Mesenchymal stem cell (in vitro differentiated cells and primary cell): ENCODE results near the gene HDAC4.

Experiments used
- DNase-seq: peaks from one replicate; pipeline ENCODE4 v3.0.0-alpha.2; 2013
- H2AFZ ChIP-seq: one replicate; pipeline ENCODE4 v1.6.1; 2013; ENCODE audit warnings: low read depth, mild to moderate bottlenecking, control low read depth, inconsistent platforms, low read length, moderate library complexity
- H2AK5ac ChIP-seq: 2 replicates; pipeline ENCODE4 v1.6.1; 2013; ENCODE audit warnings: low read length, moderate library complexity, mild to moderate bottlenecking, inconsistent platforms; ENCODE audit not compliant: severe bottlenecking
- H2BK120ac ChIP-seq: one replicate; pipeline ENCODE4 v1.6.1; 2013; ENCODE audit warnings: low read depth, mild to moderate bottlenecking, inconsistent platforms, low read length, moderate library complexity
- H2BK12ac ChIP-seq, 2 experiments: one replicate each; pipeline ENCODE4 v1.6.1; 2013; ENCODE audit warnings: inconsistent platforms in 2 of 2, low read length in 2 of 2, mild to moderate bottlenecking in 2 of 2, moderate library complexity in 2 of 2, control low read depth in 1 of 2
- H2BK15ac ChIP-seq: one replicate; pipeline ENCODE4 v1.6.1; 2013; ENCODE audit warnings: mild to moderate bottlenecking, low read depth, inconsistent platforms; ENCODE audit not compliant: poor library complexity, severe bottlenecking
- H2BK5ac ChIP-seq: 2 replicates; pipeline ENCODE4 v1.6.1; 2013; ENCODE audit warnings: low read depth, mild to moderate bottlenecking, low read length, control low read depth, inconsistent platforms; ENCODE audit not compliant: poor library complexity, severe bottlenecking
- H3K14ac ChIP-seq, 2 experiments: one replicate each; pipeline ENCODE4 v1.6.1; 2013; ENCODE audit warnings: inconsistent platforms in 2 of 2, low read length in 2 of 2, control low read depth in 1 of 2, mild to moderate bottlenecking in 1 of 2, moderate library complexity in 1 of 2
- H3K18ac ChIP-seq, 2 experiments: one replicate each; pipeline ENCODE4 v1.6.1; 2013; ENCODE audit warnings: inconsistent platforms in 2 of 2, low read length in 2 of 2, control low read depth in 1 of 2, low read depth in 1 of 2, mild to moderate bottlenecking in 1 of 2
- H3K23ac ChIP-seq, 2 experiments: one replicate each; pipeline ENCODE4 v1.6.1; 2013; ENCODE audit warnings: inconsistent platforms in 2 of 2, low read length in 2 of 2, mild to moderate bottlenecking in 2 of 2, moderate library complexity in 2 of 2, control low read depth in 1 of 2
- H3K27ac ChIP-seq: 2 replicates; pipeline ENCODE4 v1.5.1; 2013; ENCODE audit warnings: mild to moderate bottlenecking, moderate library complexity, low read length, control low read depth, inconsistent platforms; ENCODE audit not compliant: poor library complexity, severe bottlenecking
- H3K27me3 ChIP-seq, 2 experiments: 2 replicates each; pipeline versions ENCODE4 v1.6.1 to v1.7.0; 2013; ENCODE audit warnings: low read length in 2 of 2, mild to moderate bottlenecking in 2 of 2, moderate library complexity in 2 of 2, control low read depth in 1 of 2, inconsistent platforms in 1 of 2; ENCODE audit not compliant: control insufficient read depth in 1 of 2, insufficient read depth in 1 of 2
- H3K36me3 ChIP-seq, 2 experiments: 2 replicates each; pipeline versions ENCODE4 v1.6.1 to v1.7.0; 2013; ENCODE audit warnings: low read length in 2 of 2, control low read depth in 1 of 2, inconsistent platforms in 1 of 2, low read depth in 1 of 2, mild to moderate bottlenecking in 1 of 2; ENCODE audit not compliant: insufficient read depth in 2 of 2, control insufficient read depth in 1 of 2
- H3K4ac ChIP-seq, 2 experiments: one replicate each; pipeline ENCODE4 v1.6.1; 2013; ENCODE audit warnings: inconsistent platforms in 2 of 2, low read length in 2 of 2, mild to moderate bottlenecking in 2 of 2, moderate library complexity in 2 of 2, control low read depth in 1 of 2, low read depth in 1 of 2
- H3K4me1 ChIP-seq: 2 replicates; pipeline ENCODE4 v1.6.1; 2013; ENCODE audit warnings: low read depth, low read length, control low read depth; ENCODE audit not compliant: control insufficient read depth, insufficient read depth
- H3K4me2 ChIP-seq: 2 replicates; pipeline ENCODE4 v1.6.1; 2013; ENCODE audit warnings: low read length, mild to moderate bottlenecking, inconsistent platforms; ENCODE audit not compliant: poor library complexity, severe bottlenecking
- H3K4me3 ChIP-seq, 2 experiments: 2 replicates each; pipeline versions ENCODE4 v1.5.1 to v1.7.0; 2013; ENCODE audit warnings: low read length in 2 of 2, mild to moderate bottlenecking in 2 of 2, control low read depth in 1 of 2, low read depth in 1 of 2; ENCODE audit not compliant: insufficient read depth in 1 of 2
- H3K79me1 ChIP-seq: replicated peaks from 2 replicates; pipeline ENCODE4 v1.6.1; 2013; ENCODE audit warnings: mild to moderate bottlenecking, control low read depth, low read length, inconsistent platforms; ENCODE audit not compliant: poor library complexity, severe bottlenecking
- H3K9ac ChIP-seq: 2 replicates; pipeline ENCODE4 v1.7.0; 2013; ENCODE audit warnings: mild to moderate bottlenecking, low read length, moderate library complexity
- H3K9me3 ChIP-seq: 2 replicates; pipeline ENCODE4 v1.7.0; 2013; ENCODE audit warnings: mild to moderate bottlenecking, low read length; ENCODE audit not compliant: control insufficient read depth
- H4K8ac ChIP-seq: one replicate; pipeline ENCODE4 v1.6.1; 2013; ENCODE audit warnings: inconsistent platforms, mild to moderate bottlenecking, low read length, moderate library complexity
- H4K91ac ChIP-seq: one replicate; pipeline ENCODE4 v1.6.1; 2013; ENCODE audit warnings: mild to moderate bottlenecking, low read length, inconsistent platforms
- WGBS: methylation state at CpG from one replicate; pipeline ENCODE4 v1.1.7; 2013; ENCODE audit warnings: mixed read lengths; 5-methylcytosine and 5-hydroxymethylcytosine counted together

The HDAC4 gene

GRCh38 chr2:239441261-239442078, 40.6 kb upstream of the HDAC4 start:
- Histone ChIP-seq H2BK12ac (no peak overlapping the region), H3K4me3 (no peak overlapping the region), H3K4ac (no peak overlapping the region), H3K27ac (no peak overlapping the region), H3K79me1 (no peaks in the 10 kb centered on the region), H4K8ac (no peak overlapping the region), H2AK5ac (no peak overlapping the region), H3K9me3 (no peaks in the 10 kb centered on the region), H3K9ac (no peak overlapping the region), H3K4me2 (no peak overlapping the region), H2BK120ac (no peak overlapping the region), H3K14ac (no peak overlapping the region), H3K4me1 (no peaks in the 10 kb centered on the region), H3K27me3 (peaks cover 0 to 38% of the 10 kb centered on the region in 2 experiments), H2BK15ac (no peak overlapping the region), H3K18ac (no peak overlapping the region), H3K36me3 (no peaks in the 10 kb centered on the region), H2BK5ac (no peak overlapping the region), H3K23ac (no peak overlapping the region), H2AFZ (no peak overlapping the region), H4K91ac (no peak overlapping the region)
- no peak for DNase-seq
- WGBS: 73% methylated on average over 19 of the region's 19 CpGs

GRCh38 chr2:239440511-239440959, 39.7 kb upstream of the HDAC4 start:
- H3K79me1 ChIP-seq: no peaks in the 10 kb centered on the region
- H2BK120ac ChIP-seq: no peak overlapping the region
- H2BK12ac ChIP-seq: no peak overlapping the region
- H3K4ac ChIP-seq: no peak overlapping the region
- no peak overlapping the region for H3K4me3 ChIP-seq
- H3K14ac ChIP-seq: no peak overlapping the region
- H3K27me3 ChIP-seq: peaks cover 0 to 38% of the 10 kb centered on the region in 2 experiments
- H3K23ac ChIP-seq: no peak overlapping the region
- no peaks in the 10 kb centered on the region for H3K4me1 ChIP-seq
- no peak overlapping the region for H2BK15ac ChIP-seq
- no peak overlapping the region for H3K18ac ChIP-seq
- no peak overlapping the region for H3K27ac ChIP-seq
- no peak overlapping the region for H4K8ac ChIP-seq
- 61% methylated on average over 18 of the region's 18 CpGs for WGBS
- H4K91ac ChIP-seq: no peak overlapping the region
- H2AFZ ChIP-seq: no peak overlapping the region
- DNase-seq: no peak
- no peak overlapping the region for H2AK5ac ChIP-seq
- no peaks in the 10 kb centered on the region for H3K9me3 ChIP-seq
- H3K9ac ChIP-seq: no peak overlapping the region
- no peaks in the 10 kb centered on the region for H3K36me3 ChIP-seq
- H2BK5ac ChIP-seq: no peak overlapping the region
- H3K4me2 ChIP-seq: no peak overlapping the region

GRCh38 chr2:239439754-239440315, 39.0 kb upstream of the HDAC4 start:
- Histone ChIP-seq H3K27ac (no peak overlapping the region), H2AFZ (no peak overlapping the region), H3K4me2 (no peak overlapping the region), H3K36me3 (no peaks in the 10 kb centered on the region), H2BK12ac (no peak overlapping the region), H2BK15ac (no peak overlapping the region), H3K4me3 (no peak overlapping the region), H3K9me3 (no peaks in the 10 kb centered on the region), H3K14ac (no peak overlapping the region), H4K91ac (no peak overlapping the region), H3K4ac (no peak overlapping the region), H2BK120ac (no peak overlapping the region), H3K4me1 (no peaks in the 10 kb centered on the region), H2AK5ac (no peak overlapping the region), H3K9ac (no peak overlapping the region), H3K23ac (no peak overlapping the region), H3K18ac (no peak overlapping the region), H2BK5ac (no peak overlapping the region), H4K8ac (no peak overlapping the region), H3K27me3 (peaks cover 0 to 38% of the 10 kb centered on the region in 2 experiments), H3K79me1 (no peaks in the 10 kb centered on the region)
- DNase-seq: no peak
- 63% methylated on average over 10 of the region's 11 CpGs for WGBS

GRCh38 chr2:239438995-239439753, 38.4 kb upstream of the HDAC4 start:
- no peak overlapping the region for H4K8ac ChIP-seq
- no peaks in the 10 kb centered on the region for H3K4me1 ChIP-seq
- no peak overlapping the region for H3K9ac ChIP-seq
- no peak overlapping the region for H3K4me2 ChIP-seq
- WGBS: 88% methylated on average over 20 of the region's 21 CpGs
- H2BK15ac ChIP-seq: no peak overlapping the region
- H3K27me3 ChIP-seq: peaks cover 0 to 38% of the 10 kb centered on the region in 2 experiments
- no peak overlapping the region for H3K14ac ChIP-seq
- H3K4me3 ChIP-seq: no peak overlapping the region
- H2BK12ac ChIP-seq: no peak overlapping the region
- no peak overlapping the region for H3K23ac ChIP-seq
- H2AK5ac ChIP-seq: no peak overlapping the region
- no peaks in the 10 kb centered on the region for H3K79me1 ChIP-seq
- H3K9me3 ChIP-seq: no peaks in the 10 kb centered on the region
- no peak overlapping the region for H3K18ac ChIP-seq
- H2AFZ ChIP-seq: no peak overlapping the region
- H2BK120ac ChIP-seq: no peak overlapping the region
- H3K4ac ChIP-seq: no peak overlapping the region
- no peak for DNase-seq
- H3K27ac ChIP-seq: no peak overlapping the region
- no peaks in the 10 kb centered on the region for H3K36me3 ChIP-seq
- H2BK5ac ChIP-seq: no peak overlapping the region
- H4K91ac ChIP-seq: no peak overlapping the region
